Small intestine (tissue), 7 donors: ENCODE results near the gene CDC42. TPM values are rescaled to one million over a fixed set of nuclear protein-coding genes. Genes with fewer than 3 reads are reported as not detected.
"Not testable (repeated sequence)": the region's sequence is repeated elsewhere in the genome, so short reads cannot be mapped to it uniquely, and the experiment has no call there.

ENCODE experiments used
- DNase-seq, 2 donors: peaks; one replicate each; pipeline versions ENCODE4 v3.0.0 to v3.0.0-alpha.2; 2013
- FAIRE-seq: peaks from 2 replicates; lab custom pipeline; 2012; peaks lifted over from hg19 to GRCh38; lab: Jason Lieb, UNC
- H3K27ac ChIP-seq, 3 donors: one replicate each; pipeline ENCODE4 v1.5.1; 2013; ENCODE audit warnings: low read length in 2 of 3, mild to moderate bottlenecking in 2 of 3, control low read depth in 1 of 3, inconsistent platforms in 1 of 3, low read depth in 1 of 3, moderate library complexity in 1 of 3
- H3K27me3 ChIP-seq, 3 donors: one replicate each; pipeline ENCODE4 v1.6.1; 2013; ENCODE audit warnings: low read length in 3 of 3, inconsistent platforms in 1 of 3; ENCODE audit not compliant: control insufficient read depth in 3 of 3, insufficient read depth in 3 of 3
- H3K36me3 ChIP-seq, 3 donors: one replicate each; pipeline ENCODE4 v1.6.1; 2013; ENCODE audit warnings: low read length in 3 of 3, inconsistent platforms in 1 of 3, low read depth in 1 of 3, mild to moderate bottlenecking in 1 of 3, moderate library complexity in 1 of 3; ENCODE audit not compliant: control insufficient read depth in 3 of 3, insufficient read depth in 2 of 3
- H3K4me1 ChIP-seq, 3 donors: one replicate each; pipeline ENCODE4 v1.6.1; 2013; ENCODE audit warnings: low read length in 2 of 3, inconsistent platforms in 1 of 3, low read depth in 1 of 3, mild to moderate bottlenecking in 1 of 3, moderate library complexity in 1 of 3; ENCODE audit not compliant: control insufficient read depth in 3 of 3, insufficient read depth in 2 of 3
- H3K4me3 ChIP-seq, 3 donors: one replicate each; pipeline ENCODE4 v1.5.1; 2013; ENCODE audit warnings: low read length in 3 of 3, control low read depth in 1 of 3, inconsistent platforms in 1 of 3, low read depth in 1 of 3, mild to moderate bottlenecking in 1 of 3, moderate library complexity in 1 of 3
- H3K9me3 ChIP-seq, 2 donors: one replicate each; pipeline ENCODE4 v1.6.1; 2013; ENCODE audit warnings: low read depth in 1 of 2, low read length in 1 of 2; ENCODE audit not compliant: control insufficient read depth in 2 of 2, insufficient read depth in 1 of 2
- WGBS, 3 donors: extraction: QIAGEN DNeasy Blood & Tissue Kit; methylation state at CpG; one replicate each; pipeline ENCODE4 v1.1.7; 2013; 5-methylcytosine and 5-hydroxymethylcytosine counted together
- polyA plus RNA-seq, 4 donors: library from polyadenylated mRNA; stranded (reverse) in 3 of 4; unstranded in 1 of 4; fragments of 200-250 nt in 3 of 4; fragments of 120-200 nt in 1 of 4; gene quantifications; one replicate each; pipeline versions ENCODE4 v1.2.1 to v1.2.3, GENCODE V29; 2013
- donor health status: healthy with polysubstance abuse.
- donor health status: control.
- donor health status: control.
- donor health status: Bipolar disorder and iron deficiency.
- donor health status: healthy.

CDC42 gene
- polyA plus RNA-seq, 4 donors: 175 to 255 (median 235) TPM

- WGBS, 3 donors: 27 to 47% (median 47%) methylated on average over 6 of the region's 6 CpGs
- Histone ChIP-seq H3K4me3 (no peak overlapping the region), H3K27me3 (no peaks in the 10 kb centered on the region), H3K4me1 (peaks cover 0 to 10% (median 0%) of the 10 kb centered on the region in 3 donors), H3K36me3 (peaks cover 10 to 27% (median 13%) of the 10 kb centered on the region in 3 donors), H3K27ac (no peak overlapping the region), H3K9me3 (no peaks in the 10 kb centered on the region)
- FAIRE-seq (no peak), DNase-seq (no peak)
Observed at GRCh38 chr1:22089787-22090186, 37.3 kb downstream of the CDC42 start.

GRCh38 chr1:22090867-22091266, 38.4 kb downstream of the CDC42 start:
- peaks cover 0 to 10% (median 0%) of the 10 kb centered on the region in 3 donors for H3K4me1 ChIP-seq
- FAIRE-seq: no peak
- no peak for DNase-seq
- H3K4me3 ChIP-seq: no peak overlapping the region
- no peak overlapping the region for H3K27ac ChIP-seq
- no peaks in the 10 kb centered on the region for H3K27me3 ChIP-seq
- H3K9me3 ChIP-seq: no peaks in the 10 kb centered on the region
- peaks cover 10 to 25% (median 14%) of the 10 kb centered on the region in 3 donors for H3K36me3 ChIP-seq
- WGBS, 3 donors: 78 to 86% (median 80%) methylated on average over 3 of the region's 3 CpGs

DNA sequence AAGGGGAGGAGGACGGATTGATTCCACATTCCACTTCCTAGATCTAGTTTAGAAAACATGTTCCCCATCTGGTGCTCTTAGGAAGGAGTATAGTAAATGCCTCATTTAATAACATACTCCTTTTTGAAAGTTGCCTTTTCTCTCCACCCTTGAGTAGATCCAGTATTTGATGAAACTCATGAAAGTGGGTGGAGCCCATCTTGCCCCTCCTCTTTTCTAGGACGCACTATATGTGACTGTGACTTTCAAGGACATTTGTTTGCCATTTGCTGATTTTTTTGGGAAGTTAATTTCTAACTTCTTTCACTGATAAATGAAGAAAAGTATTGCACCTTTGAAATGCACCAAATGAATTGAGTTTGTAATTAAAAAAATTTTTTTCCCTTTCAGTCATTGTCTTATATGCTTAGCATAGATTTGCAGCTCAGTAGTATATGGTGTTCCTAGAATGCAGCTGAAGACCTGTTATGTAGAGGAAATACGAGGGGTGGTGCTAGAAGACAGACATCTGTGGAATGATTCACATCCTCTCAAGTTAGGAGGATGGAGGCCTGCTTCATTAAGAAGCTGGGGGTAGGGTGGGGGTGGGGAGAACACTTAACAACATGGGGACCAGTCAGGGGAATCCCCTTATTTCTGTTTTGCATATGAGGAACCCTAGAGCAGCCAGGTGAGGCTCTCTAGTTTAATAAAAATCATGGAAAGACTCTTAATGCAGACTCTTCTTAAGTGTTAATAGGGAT, 39.7 kb downstream of the CDC42 start:
- peak; percentile 75 for FAIRE-seq
- 58 to 63% (median 61%) methylated on average over 2 to 3 of the region's 3 CpGs for WGBS, 3 donors
- not testable (repeated sequence) for H3K27me3 ChIP-seq

GRCh38 chr1:22093513-22093912, 41.0 kb downstream of the CDC42 start:
- H3K4me3 ChIP-seq: no peak overlapping the region
- no peak overlapping the region for H3K27ac ChIP-seq
- H3K36me3 ChIP-seq: peaks cover 10 to 22% (median 19%) of the 10 kb centered on the region in 3 donors
- DNase-seq (no peak), FAIRE-seq (no peak)
- no peaks in the 10 kb centered on the region for H3K9me3 ChIP-seq
- peaks cover 0 to 10% (median 0%) of the 10 kb centered on the region in 3 donors for H3K4me1 ChIP-seq
- 94% methylated on average over 1 of the region's 1 CpG for WGBS, 3 donors
- no peaks in the 10 kb centered on the region for H3K27me3 ChIP-seq

More for the DNA sequence above, 39.7 kb downstream of the CDC42 start:
- H3K4me3 ChIP-seq, DNase-seq, H3K9me3 ChIP-seq, H3K4me1 ChIP-seq, H3K27ac ChIP-seq: not testable (repeated sequence)
- peaks cover 6 to 20% (median 20%) of the 10 kb centered on the region in 3 donors for H3K36me3 ChIP-seq

GRCh38 chr1:22096036-22096435, 43.5 kb downstream of the CDC42 start:
- H3K9me3 ChIP-seq: no peaks in the 10 kb centered on the region
- no peak overlapping the region for H3K4me3 ChIP-seq
- H3K27ac ChIP-seq: no peak overlapping the region
- H3K4me1 ChIP-seq: no peaks in the 10 kb centered on the region
- DNase-seq (no peak), FAIRE-seq (no peak)
- 88 to 94% (median 89%) methylated on average over 5 of the region's 5 CpGs for WGBS, 3 donors
- no peaks in the 10 kb centered on the region for H3K27me3 ChIP-seq
- peaks cover 9 to 25% (median 17%) of the 10 kb centered on the region in 3 donors for H3K36me3 ChIP-seq

GRCh38 chr1:22096463-22096862, 44.0 kb downstream of the CDC42 start:
- Histone ChIP-seq H3K9me3 (no peaks in the 10 kb centered on the region), H3K4me3 (no peak overlapping the region), H3K4me1 (no peaks in the 10 kb centered on the region), H3K27me3 (no peaks in the 10 kb centered on the region), H3K36me3 (peaks cover 9 to 21% (median 17%) of the 10 kb centered on the region in 3 donors), H3K27ac (no peak overlapping the region)
- FAIRE-seq (no peak), DNase-seq (no peak)
- 75 to 87% (median 82%) methylated on average over 3 of the region's 3 CpGs for WGBS, 3 donors

- H3K27me3 ChIP-seq: no peaks in the 10 kb centered on the region
- no peak overlapping the region for H3K4me3 ChIP-seq
- no peak for FAIRE-seq
- H3K36me3 ChIP-seq: peaks cover 9 to 21% (median 16%) of the 10 kb centered on the region in 3 donors
- H3K9me3 ChIP-seq: no peaks in the 10 kb centered on the region
- no peak for DNase-seq
- H3K27ac ChIP-seq: no peak overlapping the region
- no peaks in the 10 kb centered on the region for H3K4me1 ChIP-seq
- WGBS, 3 donors: 91 to 97% (median 94%) methylated on average over 10 of the region's 10 CpGs
Observed at GRCh38 chr1:22098752-22099151, 46.2 kb downstream of the CDC42 start.

- WGBS, 3 donors: 86 to 95% (median 86%) methylated on average over 3 of the region's 3 CpGs
- FAIRE-seq: no peak
- no peaks in the 10 kb centered on the region for H3K9me3 ChIP-seq
Observed at GRCh38 chr1:22100168-22100567, 47.7 kb downstream of the CDC42 start.

More at GRCh38 chr1:22100168-22100567, 47.7 kb downstream of the CDC42 start:
- Histone ChIP-seq H3K4me3 (no peak overlapping the region), H3K27ac (no peak overlapping the region), H3K27me3 (no peaks in the 10 kb centered on the region), H3K4me1 (no peaks in the 10 kb centered on the region), H3K36me3 (peaks cover 9 to 19% (median 16%) of the 10 kb centered on the region in 3 donors)
- no peak for DNase-seq
